Activated B cell treated with CpG ODN at 0.5 μM for 24 hours (primary cell): ENCODE results near the gene RRP36. TPM values are rescaled to one million over a fixed set of nuclear protein-coding genes. Genes with fewer than 3 reads are reported as not detected.

ENCODE experiments used
- ATAC-seq: fragments of 200-7000 bp; cut with Tn5 transposase; one replicate; pipeline ENCODE4 v1.10.0; 2021; ENCODE audit warnings: low read depth, mild to moderate bottlenecking, moderate library complexity
- CTCF ChIA-PET: fragments of 350-600 bp; sonication (Branson Sonifier 250); formaldehyde crosslinking; loops from one replicate; lab custom pipeline; 2021; ENCODE audit warnings: antibody characterized with exemption; lab: Charles Lee
- POLR2A ChIA-PET: fragments of 350-600 bp; sonication (Branson Sonifier 250); formaldehyde crosslinking; loops from one replicate; lab custom pipeline; 2021; ENCODE audit warnings: antibody characterized with exemption; lab: Charles Lee
- DNase-seq: peaks from one replicate; pipeline ENCODE4 v3.0.0; 2022
- H3K27ac Mint-ChIP-seq: one replicate; pipeline ENCODE4 v1.8.0; 2020; ENCODE audit warnings: mixed read lengths
- H3K27me3 Mint-ChIP-seq: one replicate; pipeline ENCODE4 v1.8.0; 2021; ENCODE audit warnings: mixed read lengths
- H3K36me3 Mint-ChIP-seq: one replicate; pipeline ENCODE4 v1.8.0; 2021; ENCODE audit warnings: low read depth, mixed read lengths
- H3K4me1 Mint-ChIP-seq: one replicate; pipeline ENCODE4 v1.8.0; 2021; ENCODE audit warnings: mixed read lengths
- H3K4me3 Mint-ChIP-seq: one replicate; pipeline ENCODE4 v1.8.0; 2020; ENCODE audit warnings: mild to moderate bottlenecking, mixed read lengths
- H3K9me3 Mint-ChIP-seq: one replicate; pipeline ENCODE4 v1.8.0; 2020; ENCODE audit warnings: mixed read lengths
- intact Hi-C: fragments of 100-400 bp; cut with micrococcal nuclease; formaldehyde crosslinking; loops from one replicate; pipeline ENCODE4 v1.15.1; 2024
- total RNA-seq: library from RNA; stranded (reverse); gene quantifications from 2 replicates; pipeline ENCODE4 v1.2.3, GENCODE V29; 2022
- TF ChIP-seq, protein P1 (sequence below): fragments of 200-600 bp; IDR thresholded peaks from one replicate; pipeline ENCODE4 v1.8.0; 2022; ENCODE audit warnings: antibody characterized with exemption, mild to moderate bottlenecking

Gene RRP36
- total RNA-seq, 1 donor from 2014 or later = 51.7 TPM

DNA sequence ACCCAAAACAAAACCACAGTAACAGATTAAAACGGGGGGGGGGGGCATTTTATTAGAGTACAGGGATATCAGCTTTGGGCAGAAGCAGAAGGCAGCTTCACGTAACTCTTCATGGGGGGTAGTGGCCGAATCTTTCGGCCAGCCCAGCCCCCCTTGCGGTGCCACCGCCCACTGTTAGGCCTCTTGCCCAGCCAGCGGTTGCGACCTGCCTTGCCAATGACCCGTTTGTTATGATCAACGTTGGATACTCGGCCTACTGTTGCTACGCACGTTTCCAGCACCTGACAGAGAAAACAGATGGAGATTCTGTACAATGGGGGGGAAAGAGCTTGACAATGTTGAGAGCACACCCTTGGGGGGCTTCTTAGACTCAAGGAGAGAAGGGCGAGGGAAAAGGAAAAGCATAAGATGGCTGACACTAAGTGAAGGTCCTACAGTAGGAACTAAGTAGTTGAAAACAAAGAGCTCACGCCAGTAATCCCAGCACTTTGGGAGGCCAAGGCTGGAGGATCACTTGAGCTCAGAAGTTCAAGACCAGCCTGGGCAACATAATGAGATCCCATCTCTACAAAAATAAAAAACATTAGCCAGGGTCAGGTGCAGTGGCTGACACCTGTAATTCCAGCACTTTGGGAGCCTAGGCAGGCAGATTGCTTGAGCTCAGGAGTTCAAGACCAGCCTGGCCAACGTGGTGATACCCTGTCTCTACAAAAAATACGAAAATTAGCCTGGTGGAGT is 33.0 kb downstream of the RRP36 start:
- peak overlapping the region; percentile 90 for H3K4me3 Mint-ChIP-seq
- peak overlapping the region; percentile 90 for H3K27ac Mint-ChIP-seq
- intact Hi-C loops = loop anchor here (10.0 kb wide), 2 partner anchors 170 to 310 kb away; partner anchors contain the start of genes DNPH1 and ZNF318
- peaks cover 44% of the 10 kb centered on the region for H3K4me1 Mint-ChIP-seq
- no peak for ATAC-seq
- TF ChIP-seq, protein P1, sequence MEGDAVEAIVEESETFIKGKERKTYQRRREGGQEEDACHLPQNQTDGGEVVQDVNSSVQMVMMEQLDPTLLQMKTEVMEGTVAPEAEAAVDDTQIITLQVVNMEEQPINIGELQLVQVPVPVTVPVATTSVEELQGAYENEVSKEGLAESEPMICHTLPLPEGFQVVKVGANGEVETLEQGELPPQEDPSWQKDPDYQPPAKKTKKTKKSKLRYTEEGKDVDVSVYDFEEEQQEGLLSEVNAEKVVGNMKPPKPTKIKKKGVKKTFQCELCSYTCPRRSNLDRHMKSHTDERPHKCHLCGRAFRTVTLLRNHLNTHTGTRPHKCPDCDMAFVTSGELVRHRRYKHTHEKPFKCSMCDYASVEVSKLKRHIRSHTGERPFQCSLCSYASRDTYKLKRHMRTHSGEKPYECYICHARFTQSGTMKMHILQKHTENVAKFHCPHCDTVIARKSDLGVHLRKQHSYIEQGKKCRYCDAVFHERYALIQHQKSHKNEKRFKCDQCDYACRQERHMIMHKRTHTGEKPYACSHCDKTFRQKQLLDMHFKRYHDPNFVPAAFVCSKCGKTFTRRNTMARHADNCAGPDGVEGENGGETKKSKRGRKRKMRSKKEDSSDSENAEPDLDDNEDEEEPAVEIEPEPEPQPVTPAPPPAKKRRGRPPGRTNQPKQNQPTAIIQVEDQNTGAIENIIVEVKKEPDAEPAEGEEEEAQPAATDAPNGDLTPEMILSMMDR = no peak
- H3K9me3 Mint-ChIP-seq = no peaks in the 10 kb centered on the region
- ChIA-PET POLR2A (interaction anchor here (0.5 to 3.6 kb wide), 28 partner anchors 24 to 764 kb away, joined by 3 to 43 read pairs (median 4); partner anchors contain the start of genes ABCC10, CNPY3, KLHDC3 and MEA1), CTCF (interaction anchor here (1.0 kb wide), 1 partner anchor 154 kb away, joined by 3 read pairs; no protein-coding TSS in a partner anchor)
- peaks cover 58% of the 10 kb centered on the region for H3K36me3 Mint-ChIP-seq
- H3K27me3 Mint-ChIP-seq = no peaks in the 10 kb centered on the region
- DNase-seq = no peak

DNA sequence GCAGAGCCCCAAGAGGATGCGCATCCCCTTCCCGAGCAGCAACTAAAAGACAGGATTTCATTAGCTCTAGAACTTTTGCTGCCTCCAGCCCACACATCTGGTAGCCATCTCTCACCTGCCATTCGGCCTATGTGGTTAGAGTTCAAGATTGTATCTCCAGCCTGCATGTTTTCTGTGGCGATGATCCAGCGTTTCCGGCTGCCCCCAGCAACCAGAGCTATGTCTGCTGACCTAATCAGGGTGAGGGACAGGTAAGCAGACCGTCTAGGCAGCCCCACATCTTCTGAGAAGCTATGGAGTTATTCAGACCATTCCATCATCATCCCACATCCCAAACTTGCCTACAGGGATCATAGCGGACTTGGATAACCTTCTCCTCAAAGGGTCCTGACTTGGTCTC is 34.5 kb downstream of the RRP36 start:
- no peak for DNase-seq
- H3K36me3 Mint-ChIP-seq = peaks cover 48% of the 10 kb centered on the region
- H3K27me3 Mint-ChIP-seq = no peaks in the 10 kb centered on the region
- intact Hi-C loops = loop anchor here (5.0 to 10.0 kb wide), 3 partner anchors 169 to 309 kb away; partner anchors contain the start of genes BICRAL, DNPH1 and ZNF318
- POLR2A ChIA-PET = interaction anchor here (0.9 to 3.6 kb wide), 4 partner anchors 23 to 77 kb away, joined by 3 to 37 read pairs (median 3); partner anchors contain the start of genes KLHDC3 and RRP36
- ATAC-seq = no peak
- TF ChIP-seq, protein P1 = no peak
- no peaks in the 10 kb centered on the region for H3K9me3 Mint-ChIP-seq
- peak overlapping the region; percentile 30 for H3K27ac Mint-ChIP-seq
- H3K4me3 Mint-ChIP-seq = no peak overlapping the region
- H3K4me1 Mint-ChIP-seq = peaks cover 60% of the 10 kb centered on the region
- CTCF ChIA-PET = no interaction called here

DNA sequence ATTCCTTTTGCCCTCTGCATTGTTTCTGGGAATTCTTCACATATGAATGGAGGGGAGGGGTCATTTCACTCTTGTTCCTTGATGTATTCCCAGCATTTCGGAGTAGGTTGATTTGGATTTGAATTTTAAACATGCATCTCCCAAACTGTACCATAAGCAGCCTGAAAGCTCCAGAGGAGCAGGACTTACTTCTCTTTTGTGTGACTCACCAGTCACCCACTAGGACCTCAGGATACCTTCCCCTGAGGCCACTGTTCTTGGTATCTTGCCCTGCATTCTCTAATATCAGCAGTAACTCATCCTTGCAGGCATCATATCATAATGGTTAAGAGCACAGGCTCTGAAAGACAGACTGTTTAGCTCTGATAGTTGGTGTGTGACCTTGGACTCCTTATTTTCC is 37.1 kb downstream of the RRP36 start:
- Mint-ChIP-seq H3K27me3 (no peaks in the 10 kb centered on the region), H3K36me3 (peaks cover 45% of the 10 kb centered on the region), H3K4me3 (peak overlapping the region; percentile 95), H3K4me1 (peaks cover 45% of the 10 kb centered on the region), H3K9me3 (no peaks in the 10 kb centered on the region), H3K27ac (peak overlapping the region; percentile 97)
- DNase-seq (no peak), ATAC-seq (no peak)
- TF ChIP-seq, protein P1 = no peak
- intact Hi-C loops = loop anchor here (2.0 to 10.0 kb wide), 5 partner anchors 74 to 518 kb away; partner anchors contain the start of genes BICRAL, DNPH1, POLH and PPP2R5D
- ChIA-PET POLR2A (interaction anchor here (0.6 to 2.9 kb wide), 16 partner anchors 9 to 578 kb away, joined by 3 to 33 read pairs (median 4); partner anchors contain the start of genes CNPY3, CUL9, KLHDC3 and MEA1), CTCF (no interaction called here)

DNA sequence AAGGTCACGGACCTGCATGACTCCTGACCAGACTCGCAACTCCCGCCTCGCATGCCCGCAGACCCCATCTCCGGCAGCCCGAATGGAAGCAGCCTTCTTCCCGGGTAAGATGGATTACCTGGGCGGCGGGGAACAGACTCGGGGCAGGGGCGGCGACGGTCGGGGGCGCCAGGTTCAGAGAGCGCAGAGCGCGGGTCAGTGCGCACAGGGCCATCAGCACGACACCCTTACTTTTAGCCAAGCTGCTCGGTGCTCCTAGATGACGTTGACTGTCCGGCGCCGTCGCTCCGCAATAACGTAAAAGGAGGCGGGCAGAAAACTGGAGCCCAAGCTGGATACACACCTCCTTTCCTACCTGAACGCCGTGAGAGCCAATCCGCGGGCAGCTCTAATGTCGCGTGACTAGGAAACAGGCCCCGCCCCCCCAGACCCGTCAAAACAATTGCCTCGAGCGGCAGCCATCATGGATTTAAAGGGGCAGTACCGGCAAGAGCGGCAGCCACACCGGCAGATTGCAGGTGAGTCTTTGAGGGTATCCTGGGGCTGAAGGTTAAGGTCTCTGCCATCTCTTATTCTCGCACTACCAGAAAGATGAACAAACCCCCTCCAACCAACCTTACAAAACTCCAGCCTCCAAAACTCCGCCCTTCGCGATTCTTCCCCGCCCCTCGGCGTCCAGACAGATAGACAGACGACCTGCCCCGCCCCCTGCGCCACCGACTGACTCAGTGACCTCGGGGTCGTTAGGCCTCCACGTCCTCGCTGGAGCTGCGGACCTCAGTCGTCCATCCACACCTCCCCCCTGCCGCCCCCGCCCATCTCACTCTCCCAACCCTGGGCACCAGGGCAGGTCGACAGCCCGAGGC is 38.0 kb downstream of the RRP36 start, which contains the start of the genes KLC4 and MRPL2:
Gene KLC4 (plus strand): TSS at position 464 of the 866 bp plus-strand sequence. CDS start 1,705 bp downstream, outside the sequence.
Gene MRPL2 (minus strand): TSS at position 267 of the 866 bp plus-strand sequence. CDS start 53 bp downstream, at position 214.
- H3K27ac Mint-ChIP-seq = peak within 1 kb of the TSS; percentile 97
- ChIA-PET POLR2A (interaction anchor here (0.5 to 2.9 kb wide), 28 partner anchors 10 to 1035 kb away, joined by 3 to 33 read pairs (median 4); partner anchors contain the start of genes CNPY3, CUL9, KLHDC3 and MEA1), CTCF (interaction anchor here (0.6 kb wide), 1 partner anchor 49 kb away, joined by 5 read pairs; no protein-coding TSS in a partner anchor)
- H3K27me3 Mint-ChIP-seq = no peaks in the 10 kb centered on the region
- H3K9me3 Mint-ChIP-seq = no peaks in the 10 kb centered on the region
- H3K36me3 Mint-ChIP-seq = peaks cover 43% of the 10 kb centered on the region
- DNase-seq (peak; percentile 94), ATAC-seq (peak; percentile 97)
- TF ChIP-seq, protein P1 = no peak
- peak within 1 kb of the TSS; percentile 95 for H3K4me3 Mint-ChIP-seq
- intact Hi-C loops = loop anchor here (1.0 to 10.0 kb wide), 12 partner anchors 27 to 517 kb away; partner anchors contain the start of genes BICRAL, CNPY3, CUL9 and DNPH1
- peaks cover 38% of the 10 kb centered on the region for H3K4me1 Mint-ChIP-seq
